Measurements from ENCODE around the gene CFAP299.

DNA sequence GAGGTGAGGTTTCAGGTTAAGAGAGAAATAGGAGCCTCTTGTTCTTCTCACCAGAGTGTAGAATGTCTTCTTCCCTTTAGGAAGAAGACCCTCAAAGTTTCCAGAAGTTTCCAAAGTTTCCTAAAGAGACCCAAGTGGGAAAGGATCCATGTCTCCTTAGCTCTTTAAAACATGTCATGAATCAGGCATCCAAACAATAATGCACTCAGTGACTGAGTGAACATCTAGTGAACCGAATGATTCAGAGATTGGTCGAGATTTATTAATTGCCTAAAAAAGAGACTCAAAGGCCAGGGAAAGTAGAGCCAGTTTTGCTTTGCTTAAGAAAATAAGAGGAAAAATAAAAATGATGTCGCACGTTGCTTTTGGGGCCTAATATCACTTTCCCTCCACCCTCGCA is 39.7 kb upstream of the CFAP299 start:
- TF ChIP-seq, protein P1, sequence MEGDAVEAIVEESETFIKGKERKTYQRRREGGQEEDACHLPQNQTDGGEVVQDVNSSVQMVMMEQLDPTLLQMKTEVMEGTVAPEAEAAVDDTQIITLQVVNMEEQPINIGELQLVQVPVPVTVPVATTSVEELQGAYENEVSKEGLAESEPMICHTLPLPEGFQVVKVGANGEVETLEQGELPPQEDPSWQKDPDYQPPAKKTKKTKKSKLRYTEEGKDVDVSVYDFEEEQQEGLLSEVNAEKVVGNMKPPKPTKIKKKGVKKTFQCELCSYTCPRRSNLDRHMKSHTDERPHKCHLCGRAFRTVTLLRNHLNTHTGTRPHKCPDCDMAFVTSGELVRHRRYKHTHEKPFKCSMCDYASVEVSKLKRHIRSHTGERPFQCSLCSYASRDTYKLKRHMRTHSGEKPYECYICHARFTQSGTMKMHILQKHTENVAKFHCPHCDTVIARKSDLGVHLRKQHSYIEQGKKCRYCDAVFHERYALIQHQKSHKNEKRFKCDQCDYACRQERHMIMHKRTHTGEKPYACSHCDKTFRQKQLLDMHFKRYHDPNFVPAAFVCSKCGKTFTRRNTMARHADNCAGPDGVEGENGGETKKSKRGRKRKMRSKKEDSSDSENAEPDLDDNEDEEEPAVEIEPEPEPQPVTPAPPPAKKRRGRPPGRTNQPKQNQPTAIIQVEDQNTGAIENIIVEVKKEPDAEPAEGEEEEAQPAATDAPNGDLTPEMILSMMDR (IDR thresholded peaks at IDR 0.05): no peak
- no peak for TF ChIP-seq POLR2A (IDR thresholded peaks at IDR 0.05)
